ENCODE data around the gene APLP2.

Gene APLP2

GRCh38 chr11:130055617-130056016, 14.1 kb upstream of the APLP2 start:
- DNase-seq (ENCODE audit: low spot score): no peak

GRCh38 chr11:130061017-130061416, 8.7 kb upstream of the APLP2 start:
- DNase-seq (ENCODE audit: low spot score): no peak

- DNase-seq (ENCODE audit: low spot score): no peak
Measured at GRCh38 chr11:130062026-130062425, 7.7 kb upstream of the APLP2 start.

GRCh38 chr11:130063451-130063850, 6.2 kb upstream of the APLP2 start:
- no peak for DNase-seq (ENCODE audit: low spot score)

GRCh38 chr11:130064596-130064995, 5.1 kb upstream of the APLP2 start:
- DNase-seq (ENCODE audit: low spot score): no peak

GRCh38 chr11:130066338-130066737, 3.4 kb upstream of the APLP2 start:
- DNase-seq (ENCODE audit: low spot score): no peak

- DNase-seq (ENCODE audit: low spot score): no peak
Measured at GRCh38 chr11:130068546-130068985, 1.1 kb upstream of the APLP2 start.

GRCh38 chr11:130068986-130069658, 572 bp upstream of the APLP2 start:
- DNase-seq (ENCODE audit: low spot score): peak; percentile 74

GRCh38 chr11:130070109-130070845, 583 bp downstream of the APLP2 start:
- peak; percentile 26 for DNase-seq (ENCODE audit: low spot score)

GRCh38 chr11:130070846-130071200, 1.1 kb downstream of the APLP2 start:
- no peak for DNase-seq (ENCODE audit: low spot score)

GRCh38 chr11:130071211-130071712, 1.6 kb downstream of the APLP2 start:
- no peak for DNase-seq (ENCODE audit: low spot score)

GRCh38 chr11:130074736-130075135, 5.0 kb downstream of the APLP2 start:
- DNase-seq (ENCODE audit: low spot score): no peak

- no peak for DNase-seq (ENCODE audit: low spot score)
Measured at GRCh38 chr11:130076778-130077481, 7.2 kb downstream of the APLP2 start.

GRCh38 chr11:130077671-130078070, 8.0 kb downstream of the APLP2 start:
- no peak for DNase-seq (ENCODE audit: low spot score)

- no peak for DNase-seq (ENCODE audit: low spot score)
Measured at GRCh38 chr11:130078080-130078479, 8.4 kb downstream of the APLP2 start.

GRCh38 chr11:130085671-130086290, 16.1 kb downstream of the APLP2 start:
- DNase-seq (ENCODE audit: low spot score): no peak

- no peak for DNase-seq (ENCODE audit: low spot score)
Measured at GRCh38 chr11:130086669-130087068, 17.0 kb downstream of the APLP2 start.

GRCh38 chr11:130087294-130087926, 17.7 kb downstream of the APLP2 start:
- no peak for DNase-seq (ENCODE audit: low spot score)

GRCh38 chr11:130088217-130088616, 18.5 kb downstream of the APLP2 start:
- DNase-seq (ENCODE audit: low spot score): no peak

GRCh38 chr11:130088919-130089673, 19.4 kb downstream of the APLP2 start:
- no peak for DNase-seq (ENCODE audit: low spot score)

GRCh38 chr11:130089674-130090073, 20.0 kb downstream of the APLP2 start:
- no peak for DNase-seq (ENCODE audit: low spot score)
